Neural cell (in vitro differentiated cells): ENCODE data around the gene TMEM190. TPM values are rescaled to one million over a fixed set of nuclear protein-coding genes. Genes with fewer than 3 reads are reported as not detected.

Experiments used
- H2AFZ ChIP-seq: fragments of 200-600, 300-800 bp; sonication (generic), shearing (Covaris generic); 2 replicates; pipeline ENCODE4 v1.6.0; 2014; ENCODE audit warnings: low read depth, mild to moderate bottlenecking, antibody characterized with exemption, low read length, moderate library complexity
- H3F3A ChIP-seq: fragments of 200-600 bp; shearing (Covaris generic); 2 replicates; pipeline ENCODE4 v1.6.1; 2016; ENCODE audit warnings: mild to moderate bottlenecking, moderate library complexity, mixed read lengths, antibody characterized with exemption, low read length; ENCODE audit not compliant: insufficient read depth, poor library complexity, severe bottlenecking
- H3K27ac ChIP-seq: fragments of 200-600, 300-800 bp; sonication (generic), shearing (Covaris generic); 2 replicates; pipeline ENCODE4 v1.5.1; 2014; ENCODE audit warnings: mild to moderate bottlenecking, low read length, moderate library complexity
- H3K27me3 ChIP-seq: fragments of 300-800, 200-600 bp; sonication (generic), shearing (Covaris generic); 2 replicates; pipeline ENCODE4 v1.6.0; 2014; ENCODE audit warnings: mild to moderate bottlenecking, low read depth, low read length, moderate library complexity; ENCODE audit not compliant: insufficient read depth
- H3K36me3 ChIP-seq: fragments of 300-800, 200-600 bp; sonication (generic), shearing (Covaris generic); 2 replicates; pipeline ENCODE4 v1.5.1; 2014; ENCODE audit warnings: mild to moderate bottlenecking, antibody characterized with exemption, low read length, moderate library complexity; ENCODE audit not compliant: insufficient read depth
- H3K4me2 ChIP-seq: fragments of 300-800, 200-600 bp; sonication (generic), shearing (Covaris generic); 2 replicates; pipeline ENCODE4 v1.6.0; 2014; ENCODE audit warnings: mild to moderate bottlenecking, low read length
- H3K4me3 ChIP-seq: fragments of 300-800, 200-600 bp; sonication (generic), shearing (Covaris generic); 2 replicates; pipeline ENCODE4 v1.5.1; 2014; ENCODE audit warnings: mild to moderate bottlenecking, low read length, moderate library complexity
- H3K79me2 ChIP-seq: fragments of 200-600 bp; shearing (Covaris generic); replicated peaks from 2 replicates; pipeline ENCODE4 v1.6.0; 2014; ENCODE audit warnings: mild to moderate bottlenecking, low read length, moderate library complexity; ENCODE audit not compliant: insufficient read depth
- H3K9ac ChIP-seq: fragments of 300-800, 200-600 bp; sonication (generic), shearing (Covaris generic); 2 replicates; pipeline ENCODE4 v1.6.1; 2016; ENCODE audit warnings: mild to moderate bottlenecking, low read length, mixed read lengths
- H3K9me2 ChIP-seq: fragments of 200-600 bp; shearing (Covaris generic); 2 replicates; pipeline ENCODE4 v1.6.1; 2016; ENCODE audit warnings: mild to moderate bottlenecking, low read length, mixed read lengths; ENCODE audit not compliant: insufficient read depth
- H3K9me3 ChIP-seq: fragments of 200-600, 300-800 bp; sonication (generic), shearing (Covaris generic); 2 replicates; pipeline ENCODE4 v1.6.1; 2016; ENCODE audit warnings: mild to moderate bottlenecking, mixed run types, low read length, moderate library complexity, mixed read lengths
- H4K20me1 ChIP-seq: fragments of 200-600 bp; shearing (Covaris generic); 2 replicates; pipeline ENCODE4 v1.6.1; 2016; ENCODE audit warnings: mild to moderate bottlenecking, mixed run types; ENCODE audit not compliant: insufficient read depth
- CTCF ChIP-seq: fragments of 450-650 bp; IDR thresholded peaks from 2 replicates; pipeline ENCODE4 v1.5.1; 2014; ENCODE audit warnings: antibody characterized with exemption, mild to moderate bottlenecking, moderate library complexity; ENCODE audit not compliant: poor library complexity, severe bottlenecking
- EP300 ChIP-seq: fragments of 450-650 bp; conservative IDR thresholded peaks from 2 replicates; pipeline ENCODE4 v1.6.1; 2014; ENCODE audit warnings: antibody characterized with exemption, mild to moderate bottlenecking, moderate library complexity; ENCODE audit not compliant: poor library complexity, severe bottlenecking
- EZH2 ChIP-seq: fragments of 200-600, 300-800 bp; shearing (Covaris generic), sonication (generic); IDR thresholded peaks from 2 replicates; pipeline ENCODE4 v1.6.1; 2014; ENCODE audit warnings: antibody characterized with exemption, low read length, borderline replicate concordance, mild to moderate bottlenecking; ENCODE audit not compliant: insufficient read depth, poor library complexity, severe bottlenecking
- MXI1 ChIP-seq: fragments of 450-650 bp; conservative IDR thresholded peaks from 2 replicates; pipeline ENCODE4 v1.6.1; 2014; ENCODE audit warnings: antibody characterized with exemption, mild to moderate bottlenecking; ENCODE audit not compliant: poor library complexity, severe bottlenecking
- POLR2AphosphoS5 ChIP-seq: IDR thresholded peaks from 2 replicates; pipeline ENCODE4 v1.6.1; 2012
- RAD21 ChIP-seq: fragments of 450-650 bp; conservative IDR thresholded peaks from 2 replicates; pipeline ENCODE4 v1.6.1; 2014; ENCODE audit warnings: antibody characterized with exemption, mild to moderate bottlenecking, moderate library complexity
- SMC3 ChIP-seq: fragments of 450-650 bp; conservative IDR thresholded peaks from 2 replicates; pipeline ENCODE4 v1.6.1; 2014; ENCODE audit warnings: antibody characterized with exemption, mild to moderate bottlenecking, moderate library complexity; ENCODE audit not compliant: poor library complexity
- TAF1 ChIP-seq: IDR thresholded peaks from 2 replicates; pipeline ENCODE4 v1.6.1; 2012; ENCODE audit warnings: low read depth
- polyA plus RNA-seq: library from polyadenylated mRNA; depleted of rRNA; stranded (reverse); fragments of >200 nt; gene quantifications from 2 replicates; pipeline ENCODE4 v1.2.3, GENCODE V29; 2014
- TF ChIP-seq, protein P1 (sequence below): IDR thresholded peaks from 2 replicates; pipeline ENCODE4 v1.6.1; 2012; ENCODE audit warnings: borderline replicate concordance

TMEM190 gene
- polyA plus RNA-seq, 1 donor from 2014 or later, result not detected

- no peak overlapping the region for H3K4me3 ChIP-seq
- no peak overlapping the region for H3K4me2 ChIP-seq
- no peaks in the 10 kb centered on the region for H3K27me3 ChIP-seq
- peaks cover 22% of the 10 kb centered on the region for H3K79me2 ChIP-seq
- H3K9me2 ChIP-seq, result no peaks in the 10 kb centered on the region
- H4K20me1 ChIP-seq, result peaks cover 21% of the 10 kb centered on the region
- H3K36me3 ChIP-seq, result no peaks in the 10 kb centered on the region
- no peak overlapping the region for H2AFZ ChIP-seq
- H3F3A ChIP-seq, result peaks cover 5% of the 10 kb centered on the region
- no peaks in the 10 kb centered on the region for H3K9me3 ChIP-seq
- no peak overlapping the region for H3K27ac ChIP-seq
- no peak overlapping the region for H3K9ac ChIP-seq
- TF ChIP-seq EZH2, result no peak
- no peak for TF ChIP-seq EP300
Observed at GRCh38 chr19:55389386-55390317, 13.0 kb downstream of the TMEM190 start.

- peaks cover 21% of the 10 kb centered on the region for H4K20me1 ChIP-seq
- H3K4me2 ChIP-seq, result no peak overlapping the region
- no peak overlapping the region for H3K9ac ChIP-seq
- no peak overlapping the region for H3K27ac ChIP-seq
- no peaks in the 10 kb centered on the region for H3K9me2 ChIP-seq
- H3K36me3 ChIP-seq, result no peaks in the 10 kb centered on the region
- H3K79me2 ChIP-seq, result peaks cover 22% of the 10 kb centered on the region
- H3K4me3 ChIP-seq, result no peak overlapping the region
- peaks cover 5% of the 10 kb centered on the region for H3F3A ChIP-seq
- H2AFZ ChIP-seq, result no peak overlapping the region
- H3K27me3 ChIP-seq, result no peaks in the 10 kb centered on the region
- H3K9me3 ChIP-seq, result no peaks in the 10 kb centered on the region
- TF ChIP-seq CTCF (no peak), EP300 (no peak), EZH2 (no peak), POLR2AphosphoS5 (no peak), MXI1 (no peak), SMC3 (no peak), RAD21 (no peak), TAF1 (no peak)
- TF ChIP-seq, protein P1, sequence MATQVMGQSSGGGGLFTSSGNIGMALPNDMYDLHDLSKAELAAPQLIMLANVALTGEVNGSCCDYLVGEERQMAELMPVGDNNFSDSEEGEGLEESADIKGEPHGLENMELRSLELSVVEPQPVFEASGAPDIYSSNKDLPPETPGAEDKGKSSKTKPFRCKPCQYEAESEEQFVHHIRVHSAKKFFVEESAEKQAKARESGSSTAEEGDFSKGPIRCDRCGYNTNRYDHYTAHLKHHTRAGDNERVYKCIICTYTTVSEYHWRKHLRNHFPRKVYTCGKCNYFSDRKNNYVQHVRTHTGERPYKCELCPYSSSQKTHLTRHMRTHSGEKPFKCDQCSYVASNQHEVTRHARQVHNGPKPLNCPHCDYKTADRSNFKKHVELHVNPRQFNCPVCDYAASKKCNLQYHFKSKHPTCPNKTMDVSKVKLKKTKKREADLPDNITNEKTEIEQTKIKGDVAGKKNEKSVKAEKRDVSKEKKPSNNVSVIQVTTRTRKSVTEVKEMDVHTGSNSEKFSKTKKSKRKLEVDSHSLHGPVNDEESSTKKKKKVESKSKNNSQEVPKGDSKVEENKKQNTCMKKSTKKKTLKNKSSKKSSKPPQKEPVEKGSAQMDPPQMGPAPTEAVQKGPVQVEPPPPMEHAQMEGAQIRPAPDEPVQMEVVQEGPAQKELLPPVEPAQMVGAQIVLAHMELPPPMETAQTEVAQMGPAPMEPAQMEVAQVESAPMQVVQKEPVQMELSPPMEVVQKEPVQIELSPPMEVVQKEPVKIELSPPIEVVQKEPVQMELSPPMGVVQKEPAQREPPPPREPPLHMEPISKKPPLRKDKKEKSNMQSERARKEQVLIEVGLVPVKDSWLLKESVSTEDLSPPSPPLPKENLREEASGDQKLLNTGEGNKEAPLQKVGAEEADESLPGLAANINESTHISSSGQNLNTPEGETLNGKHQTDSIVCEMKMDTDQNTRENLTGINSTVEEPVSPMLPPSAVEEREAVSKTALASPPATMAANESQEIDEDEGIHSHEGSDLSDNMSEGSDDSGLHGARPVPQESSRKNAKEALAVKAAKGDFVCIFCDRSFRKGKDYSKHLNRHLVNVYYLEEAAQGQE, result no peak
Observed at GRCh38 chr19:55390461-55390880, 13.8 kb downstream of the TMEM190 start.
